K562 (cell line): ENCODE data around the gene RESF1. TPM values are rescaled to one million over a fixed set of nuclear protein-coding genes. Genes with fewer than 3 reads are reported as not detected.

ENCODE experiments used
- ARID3B ChIP-seq: fragments of 250-450 bp; sonication (Bioruptor Pico); IDR thresholded peaks from 2 replicates; pipeline ENCODE4 v1.4.0; 2020; ENCODE audit warnings: borderline replicate concordance
- BCL6 ChIP-seq: fragments of 250-450 bp; sonication (Bioruptor Pico); IDR thresholded peaks from 2 replicates; pipeline ENCODE4 v1.4.0; 2020
- CBX8 ChIP-seq: fragments of 200-600 bp; sonication (generic); IDR thresholded peaks from 2 replicates; pipeline ENCODE4 v1.6.1; 2012; ENCODE audit warnings: borderline replicate concordance, mixed run types, low read depth, mild to moderate bottlenecking, moderate library complexity, mixed read lengths, low read length, control low read depth, inconsistent platforms; ENCODE audit not compliant: poor library complexity, severe bottlenecking; ENCODE audit errors: extremely low read depth
- EHMT2 ChIP-seq: fragments of 450-650 bp; IDR thresholded peaks from 2 replicates; pipeline ENCODE4 v1.6.1; 2018; ENCODE audit warnings: antibody characterized with exemption
- GABPB2 ChIP-seq: fragments of 250-450 bp; sonication (Bioruptor Pico); conservative IDR thresholded peaks from 2 replicates; pipeline ENCODE4 v1.5.1; 2021; ENCODE audit warnings: mild to moderate bottlenecking
- HIVEP1 ChIP-seq: fragments of 250-450 bp; sonication (Bioruptor Pico); IDR thresholded peaks from 2 replicates; pipeline ENCODE4 v1.4.0; 2020; ENCODE audit warnings: mild to moderate bottlenecking
- MEF2A ChIP-seq: IDR thresholded peaks from 2 replicates; pipeline ENCODE4 v1.6.1; 2011; ENCODE audit warnings: low read depth, mild to moderate bottlenecking, low read length, moderate library complexity; ENCODE audit not compliant: control insufficient read depth
- PHF21A ChIP-seq: fragments of 450-650 bp; IDR thresholded peaks from 2 replicates; pipeline ENCODE4 v1.6.1; 2017; ENCODE audit warnings: low read depth, borderline replicate concordance
- RBM17 ChIP-seq: fragments of 200-400 bp; formaldehyde crosslinking; IDR thresholded peaks from 2 replicates; pipeline ENCODE4 v1.6.1; 2017; ENCODE audit warnings: low read depth, mild to moderate bottlenecking, low read length, borderline replicate concordance
- RNF219 ChIP-seq: fragments of 250-450 bp; sonication (Bioruptor Pico); IDR thresholded peaks from 2 replicates; pipeline ENCODE4 v1.5.0; 2022; ENCODE audit warnings: mild to moderate bottlenecking
- SAFB ChIP-seq: fragments of 200-400 bp; formaldehyde crosslinking; IDR thresholded peaks from 2 replicates; pipeline ENCODE4 v1.6.1; 2017; ENCODE audit warnings: low read depth, low read length, borderline replicate concordance
- SMARCA5 ChIP-seq: fragments of 450-650 bp; IDR thresholded peaks from 2 replicates; pipeline ENCODE4 v1.6.1; 2016
- SPI1 ChIP-seq: IDR thresholded peaks from 2 replicates; pipeline ENCODE4 v1.6.1; 2011; ENCODE audit warnings: low read depth, low read length, control low read depth, borderline replicate concordance
- TAL1 ChIP-seq: fragments of 450-650 bp; IDR thresholded peaks from 2 replicates; pipeline ENCODE4 v1.6.1; 2016; ENCODE audit warnings: mild to moderate bottlenecking
- TCF3 ChIP-seq: sonication (generic); formaldehyde crosslinking; IDR thresholded peaks from 2 replicates; pipeline ENCODE4 v1.4.0; 2020; ENCODE audit warnings: mild to moderate bottlenecking, missing genetic modification reagents
- ZNF324 ChIP-seq: fragments of 250-450 bp; sonication (Bioruptor Pico); IDR thresholded peaks from 2 replicates; pipeline ENCODE4 v1.4.0; 2020; ENCODE audit warnings: mild to moderate bottlenecking
- ZNF431 ChIP-seq: sonication (generic); formaldehyde crosslinking; IDR thresholded peaks from 2 replicates; pipeline ENCODE4 v1.8.0; 2022; ENCODE audit warnings: mild to moderate bottlenecking, missing genetic modification reagents
- polyA plus RNA-seq, 8 experiments: library from polyadenylated mRNA; depleted of rRNA in 4 of 8; stranded (reverse) in 5 of 8; unstranded in 3 of 8; fragments of >200 nt; fragmentation: Nextera tagmentation in 2 of 8; fragmentation: Illumina TruSeq in 1 of 8; extraction: Ambion mirVana in 2 of 8; extraction: Trizol in 1 of 8; gene quantifications; 2 replicates each; pipeline versions ENCODE4 v1.2.1 to v1.2.3, GENCODE V29; 2011 to 2014; ENCODE audit warnings: inconsistent platforms in 1 of 8, missing spikeins in 1 of 8
- total RNA-seq, 7 experiments: library from RNA; depleted of rRNA in 6 of 7; stranded (reverse); fragments of >200 nt in 6 of 7; fragmentation: Illumina TruSeq in 2 of 7; extraction: Trizol in 2 of 7; gene quantifications; 2 replicates each; pipeline versions ENCODE4 v1.2.1 to v1.2.3, GENCODE V29; 2011 to 2021; ENCODE audit warnings: low replicate concordance in 1 of 7
- TF ChIP-seq, protein P1 (sequence below): fragments of 250-450 bp; sonication (Bioruptor Pico); IDR thresholded peaks from 2 replicates; pipeline ENCODE4 v1.8.0; 2022; ENCODE audit warnings: inconsistent platforms, mild to moderate bottlenecking, moderate library complexity, borderline replicate concordance
- TF ChIP-seq, protein P2 (sequence below): fragments of 250-450 bp; sonication (Bioruptor Pico); IDR thresholded peaks from 2 replicates; pipeline ENCODE4 v1.9.0; 2021; ENCODE audit warnings: mild to moderate bottlenecking
- TF ChIP-seq, protein P3 (sequence below), 2 experiments: fragments of 250-450 bp in 1 of 2; fragments of 450-650 bp in 1 of 2; sonication (Bioruptor Pico) in 1 of 2; IDR thresholded peaks; 2 replicates each; pipeline versions ENCODE4 v1.6.1 to v1.8.0; 2016 to 2021; ENCODE audit warnings: mild to moderate bottlenecking in 2 of 2, moderate library complexity in 2 of 2, missing compliant biosample characterization in 1 of 2, missing genetic modification characterization in 1 of 2
- TF ChIP-seq, protein P4 (sequence below): IDR thresholded peaks from 3 replicates; pipeline ENCODE4 v1.6.1; 2011; ENCODE audit warnings: borderline replicate concordance, mild to moderate bottlenecking; ENCODE audit not compliant: insufficient read length, insufficient read depth

The RESF1 gene
- total and polyA plus RNA-seq, 9 of the 15 experiments (the other 6 are each of a cell fraction or from before 2014, with no cell fraction given), result 21.5 to 121 (median 53.6) TPM

- no peak for TF ChIP-seq HIVEP1 (CRISPR knock-in tag)
- no peak for TF ChIP-seq SMARCA5
- TF ChIP-seq, protein P1, sequence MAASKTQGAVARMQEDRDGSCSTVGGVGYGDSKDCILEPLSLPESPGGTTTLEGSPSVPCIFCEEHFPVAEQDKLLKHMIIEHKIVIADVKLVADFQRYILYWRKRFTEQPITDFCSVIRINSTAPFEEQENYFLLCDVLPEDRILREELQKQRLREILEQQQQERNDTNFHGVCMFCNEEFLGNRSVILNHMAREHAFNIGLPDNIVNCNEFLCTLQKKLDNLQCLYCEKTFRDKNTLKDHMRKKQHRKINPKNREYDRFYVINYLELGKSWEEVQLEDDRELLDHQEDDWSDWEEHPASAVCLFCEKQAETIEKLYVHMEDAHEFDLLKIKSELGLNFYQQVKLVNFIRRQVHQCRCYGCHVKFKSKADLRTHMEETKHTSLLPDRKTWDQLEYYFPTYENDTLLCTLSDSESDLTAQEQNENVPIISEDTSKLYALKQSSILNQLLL (CRISPR knock-in tag), result no peak
- peak; percentile 72 for TF ChIP-seq MEF2A
- no peak for TF ChIP-seq SPI1
- no peak for TF ChIP-seq RNF219 (CRISPR knock-in tag)
- TF ChIP-seq ZNF324, result 0 out of 2 replicates have a peak, but pooled peaks have one; percentile 42
- TF ChIP-seq, protein P2, sequence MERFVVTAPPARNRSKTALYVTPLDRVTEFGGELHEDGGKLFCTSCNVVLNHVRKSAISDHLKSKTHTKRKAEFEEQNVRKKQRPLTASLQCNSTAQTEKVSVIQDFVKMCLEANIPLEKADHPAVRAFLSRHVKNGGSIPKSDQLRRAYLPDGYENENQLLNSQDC, result 0 out of 2 replicates have a peak, but pooled peaks have one; percentile 45
- no peak for TF ChIP-seq RBM17
- peak; percentile 82; the same call in 1 of the 2 replicates for TF ChIP-seq BCL6 (CRISPR knock-in tag)
- peak; percentile 100 for TF ChIP-seq TAL1
- TF ChIP-seq SAFB, result no peak
- TF ChIP-seq TCF3 (CRISPR knock-in tag), result peak; percentile 100
- TF ChIP-seq PHF21A, result 0 out of 2 replicates have a peak, but pooled peaks have one; percentile 19
- peak; percentile 49; the same call in 1 of the 2 replicates for TF ChIP-seq EHMT2
- TF ChIP-seq, protein P3, sequence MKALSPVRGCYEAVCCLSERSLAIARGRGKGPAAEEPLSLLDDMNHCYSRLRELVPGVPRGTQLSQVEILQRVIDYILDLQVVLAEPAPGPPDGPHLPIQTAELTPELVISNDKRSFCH (CRISPR knock-in tag; IDR thresholded peaks at IDR 0.05), result no peak
- TF ChIP-seq, protein P3 (tag; IDR thresholded peaks at IDR 0.05), result peak; percentile 94
- TF ChIP-seq ZNF431, result no peak
- no peak for TF ChIP-seq CBX8
- TF ChIP-seq, protein P4, sequence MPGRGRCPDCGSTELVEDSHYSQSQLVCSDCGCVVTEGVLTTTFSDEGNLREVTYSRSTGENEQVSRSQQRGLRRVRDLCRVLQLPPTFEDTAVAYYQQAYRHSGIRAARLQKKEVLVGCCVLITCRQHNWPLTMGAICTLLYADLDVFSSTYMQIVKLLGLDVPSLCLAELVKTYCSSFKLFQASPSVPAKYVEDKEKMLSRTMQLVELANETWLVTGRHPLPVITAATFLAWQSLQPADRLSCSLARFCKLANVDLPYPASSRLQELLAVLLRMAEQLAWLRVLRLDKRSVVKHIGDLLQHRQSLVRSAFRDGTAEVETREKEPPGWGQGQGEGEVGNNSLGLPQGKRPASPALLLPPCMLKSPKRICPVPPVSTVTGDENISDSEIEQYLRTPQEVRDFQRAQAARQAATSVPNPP, result no peak
- 0 out of 2 replicates have a peak, but pooled peaks have one; percentile 18 for TF ChIP-seq ARID3B (CRISPR knock-in tag)
- no peak for TF ChIP-seq GABPB2 (CRISPR knock-in tag)
These were observed 46.4 kb downstream of the RESF1 start (continued) for GRCh38 chr12:32005496-32006125.
